AG08396 (cell line): ENCODE results near the gene MDFI.

Experiments used
- DNase-seq: peaks from one replicate; pipeline ENCODE4 v3.0.0; 2012; ENCODE audit warnings: low spot score, mixed read lengths

The MDFI gene

GRCh38 chr6:41688256-41688965 lies 50.1 kb downstream of the MDFI start:
- DNase-seq, result no peak

GRCh38 chr6:41689171-41690008 lies 51.1 kb downstream of the MDFI start:
- peak; percentile 59 for DNase-seq

- DNase-seq, result no peak
Observed at GRCh38 chr6:41690541-41691330, 52.5 kb downstream of the MDFI start.

GRCh38 chr6:41691426-41692079 lies 53.3 kb downstream of the MDFI start:
- DNase-seq, result no peak

- no peak for DNase-seq
Observed at GRCh38 chr6:41692080-41692675, 53.9 kb downstream of the MDFI start.

- no peak for DNase-seq
Observed at GRCh38 chr6:41692730-41693129, 54.5 kb downstream of the MDFI start.

- DNase-seq, result no peak
Observed at GRCh38 chr6:41693281-41694240, 55.3 kb downstream of the MDFI start.

GRCh38 chr6:41694815-41695526 lies 56.7 kb downstream of the MDFI start:
- no peak for DNase-seq

GRCh38 chr6:41695825-41696224 lies 57.6 kb downstream of the MDFI start:
- no peak for DNase-seq

- DNase-seq, result no peak
Observed at GRCh38 chr6:41696788-41697187, 58.5 kb downstream of the MDFI start.

GRCh38 chr6:41697861-41698781 lies 59.9 kb downstream of the MDFI start:
- peak; percentile 62 for DNase-seq

- DNase-seq, result no peak
Observed at GRCh38 chr6:41699063-41699462, 60.8 kb downstream of the MDFI start.

GRCh38 chr6:41700463-41701347 lies 62.4 kb downstream of the MDFI start:
- no peak for DNase-seq

- DNase-seq, result no peak
Observed at GRCh38 chr6:41702089-41702745, 63.9 kb downstream of the MDFI start.

GRCh38 chr6:41702771-41703494 lies 64.7 kb downstream of the MDFI start:
- no peak for DNase-seq
